Measurements from ENCODE around the gene MS4A8.

DNA sequence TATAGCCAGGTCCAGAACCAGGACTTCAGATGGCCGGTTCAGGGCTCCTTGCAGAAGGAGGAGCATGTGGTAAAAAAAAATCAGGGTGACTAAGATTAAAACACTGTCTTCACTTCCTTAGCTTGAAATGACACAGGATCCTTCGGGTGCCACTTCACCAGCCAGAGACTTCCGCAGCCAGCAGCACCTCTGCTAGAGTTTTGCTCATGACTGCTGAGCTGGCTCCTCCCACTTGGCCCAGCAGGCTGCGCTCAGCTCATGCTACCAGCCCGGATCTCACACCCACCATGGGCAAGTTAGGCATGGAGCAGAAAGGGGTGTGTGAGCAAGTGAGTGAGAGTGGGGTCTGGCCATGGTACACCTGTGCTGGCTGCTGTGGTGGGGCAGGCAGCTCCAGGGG lies 18.5 kb downstream of the MS4A8 start:
- TF ChIP-seq EP300 (IDR thresholded peaks at IDR 0.05; ENCODE audit: borderline replicate concordance): no peak
- TF ChIP-seq, protein P1, sequence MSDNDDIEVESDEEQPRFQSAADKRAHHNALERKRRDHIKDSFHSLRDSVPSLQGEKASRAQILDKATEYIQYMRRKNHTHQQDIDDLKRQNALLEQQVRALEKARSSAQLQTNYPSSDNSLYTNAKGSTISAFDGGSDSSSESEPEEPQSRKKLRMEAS (IDR thresholded peaks at IDR 0.05): no peak
- no peak for TF ChIP-seq EGR1 (IDR thresholded peaks at IDR 0.05)
- no peak for TF ChIP-seq TAF1 (IDR thresholded peaks at IDR 0.05; ENCODE audit: low read depth)
- TF ChIP-seq RAD21 (IDR thresholded peaks at IDR 0.05; ENCODE audit: low read depth): no peak
- TF ChIP-seq, protein P2, sequence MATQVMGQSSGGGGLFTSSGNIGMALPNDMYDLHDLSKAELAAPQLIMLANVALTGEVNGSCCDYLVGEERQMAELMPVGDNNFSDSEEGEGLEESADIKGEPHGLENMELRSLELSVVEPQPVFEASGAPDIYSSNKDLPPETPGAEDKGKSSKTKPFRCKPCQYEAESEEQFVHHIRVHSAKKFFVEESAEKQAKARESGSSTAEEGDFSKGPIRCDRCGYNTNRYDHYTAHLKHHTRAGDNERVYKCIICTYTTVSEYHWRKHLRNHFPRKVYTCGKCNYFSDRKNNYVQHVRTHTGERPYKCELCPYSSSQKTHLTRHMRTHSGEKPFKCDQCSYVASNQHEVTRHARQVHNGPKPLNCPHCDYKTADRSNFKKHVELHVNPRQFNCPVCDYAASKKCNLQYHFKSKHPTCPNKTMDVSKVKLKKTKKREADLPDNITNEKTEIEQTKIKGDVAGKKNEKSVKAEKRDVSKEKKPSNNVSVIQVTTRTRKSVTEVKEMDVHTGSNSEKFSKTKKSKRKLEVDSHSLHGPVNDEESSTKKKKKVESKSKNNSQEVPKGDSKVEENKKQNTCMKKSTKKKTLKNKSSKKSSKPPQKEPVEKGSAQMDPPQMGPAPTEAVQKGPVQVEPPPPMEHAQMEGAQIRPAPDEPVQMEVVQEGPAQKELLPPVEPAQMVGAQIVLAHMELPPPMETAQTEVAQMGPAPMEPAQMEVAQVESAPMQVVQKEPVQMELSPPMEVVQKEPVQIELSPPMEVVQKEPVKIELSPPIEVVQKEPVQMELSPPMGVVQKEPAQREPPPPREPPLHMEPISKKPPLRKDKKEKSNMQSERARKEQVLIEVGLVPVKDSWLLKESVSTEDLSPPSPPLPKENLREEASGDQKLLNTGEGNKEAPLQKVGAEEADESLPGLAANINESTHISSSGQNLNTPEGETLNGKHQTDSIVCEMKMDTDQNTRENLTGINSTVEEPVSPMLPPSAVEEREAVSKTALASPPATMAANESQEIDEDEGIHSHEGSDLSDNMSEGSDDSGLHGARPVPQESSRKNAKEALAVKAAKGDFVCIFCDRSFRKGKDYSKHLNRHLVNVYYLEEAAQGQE (IDR thresholded peaks at IDR 0.05; ENCODE audit: low read depth): no peak
- no peak for TF ChIP-seq FOXM1 (IDR thresholded peaks at IDR 0.05; ENCODE audit: borderline replicate concordance, low read depth)
- TF ChIP-seq YY1 (IDR thresholded peaks at IDR 0.05; ENCODE audit: low read depth): no peak
- TF ChIP-seq TEAD4 (IDR thresholded peaks at IDR 0.05): no peak
- TF ChIP-seq TCF12 (IDR thresholded peaks at IDR 0.05; ENCODE audit: low read depth): no peak

Data from Ishikawa (cell line).